BLaER1 treated with 17β-estradiol and CSF1 and Interleukin-3, amounts not matched to agents 10 nM and 100 nM (cell line): ENCODE results near the gene PARN.
A peak's percentile ranks its signal among the peaks of the same experiment; 100 is the strongest.
"Not testable (repeated sequence)": the region's sequence is repeated elsewhere in the genome, so short reads cannot be mapped to it uniquely, and the experiment has no call there.

Source experiments
- H3K27ac ChIP-seq, 11 experiments: shearing (Covaris generic); formaldehyde crosslinking; 2 replicates each; pipeline ENCODE4 v1.8.1; 2022
- H3K27me3 ChIP-seq, 11 experiments: shearing (Covaris generic); formaldehyde crosslinking; 2 replicates each; pipeline ENCODE4 v1.8.1; 2022
- H3K36me3 ChIP-seq, 11 experiments: shearing (Covaris generic); formaldehyde crosslinking; 2 replicates each; pipeline ENCODE4 v1.8.1; 2022
- H3K4me1 ChIP-seq, 10 experiments: shearing (Covaris generic); formaldehyde crosslinking; 2 replicates each; pipeline ENCODE4 v1.8.1; 2022
- H3K4me2 ChIP-seq, 11 experiments: shearing (Covaris generic); formaldehyde crosslinking; 2 replicates each; pipeline ENCODE4 v1.8.1; 2022
- H3K4me3 ChIP-seq, 10 experiments: shearing (Covaris generic); formaldehyde crosslinking; 2 replicates each; pipeline ENCODE4 v1.8.1; 2022
- H3K9ac ChIP-seq, 11 experiments: shearing (Covaris generic); formaldehyde crosslinking; 2 replicates each; pipeline ENCODE4 v1.8.1; 2022
- H3K9me3 ChIP-seq, 11 experiments: shearing (Covaris generic); formaldehyde crosslinking; replicated peaks in 1 of 11; 2 replicates each; pipeline ENCODE4 v1.8.1; 2022
- H4K20me1 ChIP-seq, 11 experiments: shearing (Covaris generic); formaldehyde crosslinking; 2 replicates each; pipeline ENCODE4 v1.8.1; 2022
- Cebpa-rat ChIP-seq, 11 experiments: shearing (Covaris generic); IDR thresholded peaks; 2 replicates each; pipeline ENCODE4 v1.8.1; 2022

Gene PARN

GRCh38 chr16:14428043-14428442 is 202.0 kb downstream of the PARN start:
- peaks cover 0 to 10% (median 0%) of the 10 kb centered on the region in 10 experiments; a peak in 3 of 20 replicates for H3K4me1 ChIP-seq
- no peaks in the 10 kb centered on the region for H4K20me1 ChIP-seq
- no peaks in the 10 kb centered on the region for H3K27me3 ChIP-seq
- H3K36me3 ChIP-seq = peaks cover 0 to 18% (median 6%) of the 10 kb centered on the region in 11 experiments; a peak in 6 of 22 replicates
- H3K4me3 ChIP-seq = no peak overlapping the region
- H3K27ac ChIP-seq = no peak overlapping the region
- H3K9ac ChIP-seq = no peak overlapping the region
- no peak for TF ChIP-seq Cebpa-rat (IDR thresholded peaks at IDR 0.05)
- no peak overlapping the region for H3K4me2 ChIP-seq
- peaks cover 0 to 11% (median 8%) of the 10 kb centered on the region in 11 experiments; a peak in 9 of 22 replicates for H3K9me3 ChIP-seq

- Histone ChIP-seq H3K27me3 (no peaks in the 10 kb centered on the region), H3K9me3 (peaks cover 0 to 8% (median 4%) of the 10 kb centered on the region in 11 experiments; a peak in 8 of 22 replicates)
These were observed 202.6 kb downstream of the PARN start for GRCh38 chr16:14427371-14427948.

GRCh38 chr16:14424595-14424994 is 205.5 kb downstream of the PARN start:
- TF ChIP-seq Cebpa-rat (IDR thresholded peaks at IDR 0.05) = no peak
- Histone ChIP-seq H3K27ac (no peak overlapping the region), H3K9ac (no peak overlapping the region), H4K20me1 (no peaks in the 10 kb centered on the region), H3K4me3 (no peak overlapping the region), H3K27me3 (no peaks in the 10 kb centered on the region), H3K4me2 (no peak overlapping the region), H3K9me3 (no peaks in the 10 kb centered on the region), H3K36me3 (0 out of 22 replicates have a peak, but pooled peaks cover 0 to 2% (median 0%) of the 10 kb centered on the region in 11 experiments), H3K4me1 (peaks cover 0 to 12% (median 7%) of the 10 kb centered on the region in 10 experiments; a peak in 11 of 20 replicates)

More at GRCh38 chr16:14427371-14427948, 202.6 kb downstream of the PARN start:
- no peak overlapping the region for H3K4me2 ChIP-seq
- no peak overlapping the region for H3K4me3 ChIP-seq
- no peaks in the 10 kb centered on the region for H4K20me1 ChIP-seq
- H3K4me1 ChIP-seq = peaks cover 0 to 10% (median 0%) of the 10 kb centered on the region in 10 experiments; a peak in 3 of 20 replicates
- H3K36me3 ChIP-seq = peaks cover 0 to 14% (median 3%) of the 10 kb centered on the region in 11 experiments; a peak in 5 of 22 replicates
- no peak overlapping the region for H3K9ac ChIP-seq
- H3K27ac ChIP-seq = no peak overlapping the region
- TF ChIP-seq Cebpa-rat (IDR thresholded peaks at IDR 0.05) = no peak

DNA sequence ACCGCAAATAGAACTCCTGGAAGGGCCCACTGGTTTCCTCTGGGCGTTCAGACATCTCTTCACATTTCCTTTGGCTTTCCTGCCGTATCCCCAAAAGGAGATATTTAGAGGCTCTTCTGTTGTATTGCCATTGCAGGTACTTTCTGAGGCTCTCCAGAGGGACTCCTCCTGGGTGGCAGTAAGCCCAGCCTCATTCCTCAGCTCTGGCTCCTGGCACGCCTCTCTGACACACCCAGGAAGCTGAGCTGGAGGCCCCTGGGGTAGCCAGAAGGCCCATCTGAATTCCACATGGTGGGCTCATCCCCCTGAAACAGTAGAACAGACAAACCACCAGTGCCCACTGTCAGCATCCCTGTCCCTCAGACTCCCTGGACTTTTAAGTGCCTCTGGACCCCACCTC is 206.7 kb downstream of the PARN start:
- H3K9me3 ChIP-seq = no peaks in the 10 kb centered on the region
- no peak for TF ChIP-seq Cebpa-rat (IDR thresholded peaks at IDR 0.05)
- no peak overlapping the region for H3K4me3 ChIP-seq
- H4K20me1 ChIP-seq = no peaks in the 10 kb centered on the region
- peaks cover 0 to 15% (median 10%) of the 10 kb centered on the region in 10 experiments; a peak in 11 of 20 replicates for H3K4me1 ChIP-seq
- H3K4me2 ChIP-seq = peak overlapping the region in 2 of 11 experiments; percentile 28; a peak in 2 of 22 replicates
- H3K9ac ChIP-seq = no peak overlapping the region
- no peaks in the 10 kb centered on the region for H3K36me3 ChIP-seq
- no peaks in the 10 kb centered on the region for H3K27me3 ChIP-seq
- H3K27ac ChIP-seq = no peak overlapping the region

GRCh38 chr16:14420721-14421488 is 209.2 kb downstream of the PARN start:
- no peak for TF ChIP-seq Cebpa-rat (IDR thresholded peaks at IDR 0.05)
- no peaks in the 10 kb centered on the region for H3K27me3 ChIP-seq
- H3K27ac ChIP-seq = no peak overlapping the region
- no peak overlapping the region for H3K4me3 ChIP-seq
- H3K9me3 ChIP-seq = peaks cover 8 to 11% (median 10%) of the 10 kb centered on the region in 11 experiments
- no peak overlapping the region for H3K9ac ChIP-seq
- 0 out of 22 replicates have a peak overlapping the region, but pooled peaks of 3 of the 11 experiments have one; percentile 1 to 55 (median 43) for H3K4me2 ChIP-seq
- H4K20me1 ChIP-seq = no peaks in the 10 kb centered on the region
- H3K36me3 ChIP-seq = no peaks in the 10 kb centered on the region
- H3K4me1 ChIP-seq = peaks cover 5 to 18% (median 10%) of the 10 kb centered on the region in 10 experiments; a peak in 12 of 20 replicates

- H3K27me3 ChIP-seq, H3K9ac ChIP-seq, H3K27ac ChIP-seq, H4K20me1 ChIP-seq, H3K36me3 ChIP-seq, H3K4me3 ChIP-seq: not testable (repeated sequence)
- Histone ChIP-seq H3K9me3 (peaks cover 9 to 17% (median 14%) of the 10 kb centered on the region in 11 experiments), H3K4me1 (peaks cover 9 to 23% (median 14%) of the 10 kb centered on the region in 10 experiments; a peak in 17 of 20 replicates), H3K4me2 (peak overlapping the region in 5 of 11 experiments; percentile 26 to 55 (median 43); a peak in 6 of 22 replicates)
These were observed 209.8 kb downstream of the PARN start for GRCh38 chr16:14420243-14420642.

- Histone ChIP-seq H3K27ac (no peak overlapping the region), H3K27me3 (no peaks in the 10 kb centered on the region), H3K9ac (no peak overlapping the region), H3K4me3 (no peak overlapping the region), H3K4me2 (peak overlapping the region in 5 of 11 experiments; percentile 26 to 55 (median 43); a peak in 9 of 22 replicates), H4K20me1 (no peaks in the 10 kb centered on the region), H3K4me1 (peaks cover 9 to 26% (median 15%) of the 10 kb centered on the region in 10 experiments; a peak in 17 of 20 replicates), H3K36me3 (no peaks in the 10 kb centered on the region), H3K9me3 (peaks cover 9 to 18% (median 14%) of the 10 kb centered on the region in 11 experiments)
- TF ChIP-seq Cebpa-rat (IDR thresholded peaks at IDR 0.05) = no peak
These were observed 210.2 kb downstream of the PARN start for GRCh38 chr16:14419817-14420216.

DNA sequence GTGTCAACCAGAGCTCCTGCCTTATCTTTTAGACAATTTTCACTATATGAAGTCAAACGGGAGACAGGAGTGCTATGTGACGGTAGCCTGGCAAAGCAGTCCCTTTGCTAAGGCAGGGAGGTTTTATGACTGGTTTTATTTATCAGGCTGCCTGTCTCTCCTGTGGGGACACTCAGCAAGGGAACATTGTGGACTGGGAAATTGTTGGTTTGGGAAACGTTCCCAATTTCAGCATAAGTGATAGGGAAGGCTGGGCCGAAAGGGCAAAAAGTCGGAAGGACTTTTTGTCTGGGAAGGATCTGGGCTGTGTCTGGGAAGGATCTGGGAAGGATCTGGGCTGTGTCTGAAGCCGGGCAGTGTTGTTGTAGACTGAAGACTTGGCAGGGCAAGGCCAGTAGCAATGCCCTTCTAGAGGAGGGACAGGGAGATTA is 211.2 kb downstream of the PARN start:
- H3K4me1 ChIP-seq = peaks cover 9 to 20% (median 15%) of the 10 kb centered on the region in 10 experiments; a peak in 17 of 20 replicates
- H3K9ac ChIP-seq = no peak overlapping the region
- H3K36me3 ChIP-seq = no peaks in the 10 kb centered on the region
- peaks cover 9 to 18% (median 14%) of the 10 kb centered on the region in 11 experiments for H3K9me3 ChIP-seq
- H3K27ac ChIP-seq = no peak overlapping the region
- TF ChIP-seq Cebpa-rat (IDR thresholded peaks at IDR 0.05) = no peak
- no peak overlapping the region for H3K4me3 ChIP-seq
- no peaks in the 10 kb centered on the region for H3K27me3 ChIP-seq
- no peaks in the 10 kb centered on the region for H4K20me1 ChIP-seq
- H3K4me2 ChIP-seq = no peak overlapping the region

DNA sequence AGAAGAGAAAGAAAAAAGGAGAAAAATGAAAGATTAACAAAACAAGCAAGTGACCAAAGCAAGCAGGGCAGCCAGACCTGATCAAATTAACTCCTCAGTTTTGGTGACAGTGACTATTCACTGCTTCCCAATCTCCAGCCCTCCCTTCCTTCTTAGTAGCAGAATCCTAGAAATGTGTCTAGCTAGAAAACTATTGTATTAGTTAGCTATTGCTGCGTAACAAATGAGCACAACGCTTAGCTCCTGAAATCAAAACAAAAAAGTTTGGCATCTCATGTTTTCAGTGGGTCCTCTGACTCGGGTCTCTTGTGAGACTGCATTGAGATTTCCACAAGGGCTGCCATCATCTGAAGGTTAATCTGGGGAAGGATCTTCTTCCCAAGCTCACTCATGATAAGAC is 213.9 kb downstream of the PARN start:
- H3K9ac ChIP-seq = no peak overlapping the region
- peaks cover 9 to 19% (median 15%) of the 10 kb centered on the region in 10 experiments; a peak in 17 of 20 replicates for H3K4me1 ChIP-seq
- H3K27me3 ChIP-seq = no peaks in the 10 kb centered on the region
- H4K20me1 ChIP-seq = no peaks in the 10 kb centered on the region
- no peak for TF ChIP-seq Cebpa-rat (IDR thresholded peaks at IDR 0.05)
- H3K9me3 ChIP-seq = peaks cover 9 to 18% (median 14%) of the 10 kb centered on the region in 11 experiments
- H3K36me3 ChIP-seq = no peaks in the 10 kb centered on the region
- H3K4me2 ChIP-seq = 0 out of 22 replicates have a peak overlapping the region, but pooled peaks of 1 of the 11 experiments have one; percentile 21
- H3K4me3 ChIP-seq = no peak overlapping the region
- no peak overlapping the region; a peak in 1 of 22 replicates for H3K27ac ChIP-seq
